Activated naive CD4-positive, alpha-beta T cell treated with anti-CD3 and anti-CD28 coated beads, Interleukin-2, amount 50 U/mL, for 72 hours (primary cell): ENCODE data around the gene ALG1. TPM values are rescaled to one million over a fixed set of nuclear protein-coding genes. Genes with fewer than 3 reads are reported as not detected.
"Not testable (repeated sequence)": the region's sequence is repeated elsewhere in the genome, so short reads cannot be mapped to it uniquely, and the experiment has no call there.

Experiments used
- ATAC-seq, 2 donors: fragments of 150-1000 bp; cut with Tn5 transposase; 2 replicates each; pipeline ENCODE4 v1.10.0; 2021; ENCODE audit warnings: mild to moderate bottlenecking in 2 of 2, moderate library complexity in 2 of 2
- DNase-seq, 2 donors: peaks; one replicate each; pipeline ENCODE4 v3.0.0; 2021 to 2022; ENCODE audit warnings: low spot score in 2 of 2
- H3K27ac Mint-ChIP-seq, 2 donors: one replicate each; pipeline ENCODE4 v1.8.0; 2022; ENCODE audit warnings: mild to moderate bottlenecking in 2 of 2, mixed read lengths in 2 of 2
- H3K36me3 Mint-ChIP-seq, 2 donors: one replicate each; pipeline ENCODE4 v1.8.0; 2022; ENCODE audit warnings: mixed read lengths in 2 of 2
- H3K9me3 Mint-ChIP-seq, 2 donors: one replicate each; pipeline ENCODE4 v1.8.0; 2022; ENCODE audit warnings: mixed read lengths in 2 of 2
- total RNA-seq, 2 donors: library from RNA; stranded (reverse); gene quantifications; one replicate each; pipeline ENCODE4 v1.2.3, GENCODE V29; 2022

The ALG1 gene
- total RNA-seq, 2 donors from 2014 or later, result 11.0 to 20.8 TPM

GRCh38 chr16:5040451-5040850 lies 31.2 kb upstream of the ALG1 start:
- Mint-ChIP-seq H3K9me3 (no peaks in the 10 kb centered on the region), H3K27ac (peak overlapping the region in 1 of 2 donors; percentile 60), H3K36me3 (no peaks in the 10 kb centered on the region)
- DNase-seq, result no peak
- ATAC-seq, result no peak

- ATAC-seq (no peak), DNase-seq (no peak)
- Mint-ChIP-seq H3K9me3 (no peaks in the 10 kb centered on the region), H3K27ac (peak overlapping the region in 1 of 2 donors; percentile 60), H3K36me3 (peaks cover 0 to 1% of the 10 kb centered on the region in 2 donors)
These were observed 30.0 kb upstream of the ALG1 start for GRCh38 chr16:5041600-5042133.

DNA sequence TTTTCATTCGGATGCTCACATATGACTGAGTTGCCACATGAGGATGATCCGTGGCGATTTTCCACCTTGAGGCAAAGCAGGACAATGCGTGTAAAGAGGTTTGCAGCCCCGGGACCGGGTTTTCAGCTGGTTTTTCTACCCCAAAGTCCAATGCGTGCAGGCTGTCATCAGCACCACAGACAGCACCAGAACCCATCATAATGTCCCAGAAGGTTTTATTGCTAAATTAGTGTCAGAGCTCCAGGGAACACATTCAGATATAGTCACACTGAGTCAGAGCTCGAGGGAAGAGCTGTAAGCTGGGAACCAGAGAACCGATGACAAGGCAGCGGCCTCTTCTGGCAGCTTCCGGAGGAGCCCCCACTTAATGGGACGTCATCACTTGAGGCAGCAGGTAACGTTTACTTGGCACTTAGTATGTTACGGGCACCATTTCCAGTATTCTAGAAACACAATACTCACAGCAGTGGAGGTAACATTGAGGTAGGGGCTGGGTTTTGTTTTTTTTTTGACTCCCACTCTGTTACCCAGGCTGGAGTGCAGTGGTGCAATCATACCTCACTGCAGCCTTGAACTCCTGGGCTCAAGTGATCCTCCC lies 29.0 kb upstream of the ALG1 start:
- H3K36me3 Mint-ChIP-seq, result peaks cover 0 to 4% of the 10 kb centered on the region in 2 donors
- ATAC-seq, result no peak
- no peaks in the 10 kb centered on the region for H3K9me3 Mint-ChIP-seq

GRCh38 chr16:5044011-5044540 lies 27.6 kb upstream of the ALG1 start:
- no peak for DNase-seq

More for the DNA sequence above, 29.0 kb upstream of the ALG1 start:
- H3K27ac Mint-ChIP-seq, result no peak overlapping the region
- no peak for DNase-seq

DNA sequence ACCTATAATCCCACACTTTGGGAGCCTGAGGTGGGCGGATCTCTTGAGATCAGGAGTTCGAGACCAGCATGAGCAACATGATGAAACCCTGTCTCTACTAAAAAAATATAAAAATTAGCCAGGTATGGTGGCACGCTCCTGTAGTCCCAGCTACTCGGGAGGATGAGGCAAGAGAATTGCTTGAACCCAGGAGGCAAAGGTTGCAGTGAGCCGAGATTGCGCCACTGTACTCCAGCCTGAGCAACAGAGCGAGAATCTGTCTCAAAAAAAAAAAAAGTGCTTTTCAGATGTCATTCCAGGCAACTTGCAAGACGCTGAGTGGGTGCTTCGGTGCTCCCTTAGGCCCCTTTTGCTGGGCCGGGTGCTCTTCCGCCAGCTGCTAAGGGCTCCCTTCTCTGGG lies 27.1 kb upstream of the ALG1 start:
- H3K27ac Mint-ChIP-seq, H3K36me3 Mint-ChIP-seq, ATAC-seq, DNase-seq, H3K9me3 Mint-ChIP-seq: not testable (repeated sequence)

More at GRCh38 chr16:5044011-5044540, 27.6 kb upstream of the ALG1 start:
- Mint-ChIP-seq H3K9me3 (no peaks in the 10 kb centered on the region), H3K36me3 (peaks cover 0 to 4% of the 10 kb centered on the region in 2 donors), H3K27ac (no peak overlapping the region)
- ATAC-seq, result no peak

GRCh38 chr16:5045499-5046115 lies 26.0 kb upstream of the ALG1 start:
- no peak for DNase-seq

DNA sequence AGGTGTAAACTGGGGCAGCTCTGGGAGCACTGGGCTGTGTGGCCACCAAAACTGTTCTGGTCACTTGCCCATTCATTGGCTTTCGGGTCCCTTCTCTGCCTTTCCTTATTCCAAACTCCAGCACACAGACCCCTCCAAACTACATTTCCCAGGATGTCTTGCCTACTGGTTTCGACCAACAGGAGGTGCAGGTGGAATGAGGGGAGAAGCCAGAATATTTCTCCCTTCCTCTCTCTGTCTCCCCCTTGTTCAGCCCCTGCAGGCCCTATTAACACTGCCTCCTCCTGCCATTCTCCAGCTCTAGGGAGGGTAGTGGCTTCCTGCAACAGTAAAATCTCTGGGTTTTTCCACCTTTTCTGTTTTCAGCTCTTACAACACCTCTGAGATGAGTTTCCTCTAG lies 24.7 kb upstream of the ALG1 start:
- Mint-ChIP-seq H3K9me3 (peaks cover 0 to 6% of the 10 kb centered on the region in 2 donors), H3K27ac (no peak overlapping the region), H3K36me3 (peaks cover 0 to 4% of the 10 kb centered on the region in 2 donors)
- DNase-seq (no peak), ATAC-seq (no peak)

More at GRCh38 chr16:5045499-5046115, 26.0 kb upstream of the ALG1 start:
- Mint-ChIP-seq H3K36me3 (peaks cover 0 to 4% of the 10 kb centered on the region in 2 donors), H3K9me3 (peaks cover 0 to 6% of the 10 kb centered on the region in 2 donors), H3K27ac (no peak overlapping the region)
- no peak for ATAC-seq

DNA sequence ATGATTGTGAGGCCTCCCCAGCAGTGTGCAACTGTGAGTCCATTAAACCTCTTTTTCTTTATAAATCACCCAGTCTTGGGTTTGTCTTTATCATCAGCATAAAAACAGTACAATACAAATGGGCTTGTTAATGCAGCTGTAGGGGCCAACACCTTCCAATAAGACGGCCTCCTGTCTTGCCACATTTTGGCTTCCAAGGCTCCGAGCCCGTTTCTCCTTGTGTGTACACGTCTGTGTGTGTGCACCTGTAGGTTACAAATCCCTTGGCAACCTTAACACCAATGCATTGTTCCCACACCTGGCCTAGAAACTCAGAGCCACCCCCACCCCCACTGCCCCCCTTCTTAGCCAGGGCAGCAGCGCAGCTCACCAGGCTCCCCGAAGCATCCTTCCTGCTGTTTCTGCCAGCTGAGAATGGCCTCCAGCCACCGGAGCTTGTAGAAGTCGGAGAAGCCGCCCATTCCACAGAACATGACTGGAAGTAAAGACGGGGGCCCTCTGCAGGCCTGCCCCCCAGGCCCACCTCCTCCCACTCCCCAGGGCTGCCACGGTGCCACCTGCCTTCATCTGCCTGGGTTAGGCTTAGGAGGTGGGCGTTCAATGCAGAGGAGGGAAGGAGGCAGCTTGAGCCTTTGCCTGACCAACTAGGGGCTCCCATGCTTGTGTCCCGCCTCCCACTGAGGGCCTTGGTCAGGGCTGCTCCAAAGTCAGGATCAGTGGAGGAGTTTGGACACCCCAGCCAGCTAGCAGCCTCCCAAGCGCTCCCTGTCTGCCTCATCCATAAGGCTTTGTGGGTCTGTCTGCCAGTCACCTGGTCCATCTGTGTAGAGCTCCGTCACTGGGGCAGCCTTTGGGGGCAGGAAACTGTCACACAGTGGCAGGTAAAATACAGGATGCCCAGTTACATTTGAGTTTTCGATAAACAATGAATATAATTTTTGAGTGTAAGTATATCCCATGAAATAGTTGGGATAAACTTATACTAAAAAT lies 16.5 kb upstream of the ALG1 start:
- no peak overlapping the region for H3K27ac Mint-ChIP-seq
- no peak for ATAC-seq
- DNase-seq, result no peak
- H3K36me3 Mint-ChIP-seq, result no peaks in the 10 kb centered on the region
- no peaks in the 10 kb centered on the region for H3K9me3 Mint-ChIP-seq

DNA sequence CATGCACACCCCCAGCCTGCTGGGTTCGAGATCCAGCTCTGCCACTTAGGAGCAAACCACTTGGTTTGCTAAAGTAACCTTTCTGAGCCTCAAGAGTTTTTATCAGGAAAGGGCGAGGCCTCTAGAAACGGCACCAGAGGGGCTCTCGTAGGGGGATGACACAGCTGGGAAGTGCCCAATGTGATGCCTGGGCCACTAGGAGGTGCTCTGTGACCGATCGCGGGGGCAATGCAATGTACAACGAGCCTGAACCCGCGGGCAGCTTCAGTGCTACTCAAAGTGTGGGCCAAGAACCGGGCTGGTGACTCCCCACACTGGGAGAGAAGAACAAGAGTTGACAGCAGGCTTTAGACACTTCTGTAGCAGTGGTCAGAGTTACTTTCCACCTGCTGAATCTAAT lies 15.3 kb upstream of the ALG1 start:
- Mint-ChIP-seq H3K36me3 (no peaks in the 10 kb centered on the region), H3K27ac (no peak overlapping the region), H3K9me3 (no peaks in the 10 kb centered on the region)
- peak in 1 of 2 donors; percentile 53 for DNase-seq
- peak; percentile 60 to 89 for ATAC-seq

DNA sequence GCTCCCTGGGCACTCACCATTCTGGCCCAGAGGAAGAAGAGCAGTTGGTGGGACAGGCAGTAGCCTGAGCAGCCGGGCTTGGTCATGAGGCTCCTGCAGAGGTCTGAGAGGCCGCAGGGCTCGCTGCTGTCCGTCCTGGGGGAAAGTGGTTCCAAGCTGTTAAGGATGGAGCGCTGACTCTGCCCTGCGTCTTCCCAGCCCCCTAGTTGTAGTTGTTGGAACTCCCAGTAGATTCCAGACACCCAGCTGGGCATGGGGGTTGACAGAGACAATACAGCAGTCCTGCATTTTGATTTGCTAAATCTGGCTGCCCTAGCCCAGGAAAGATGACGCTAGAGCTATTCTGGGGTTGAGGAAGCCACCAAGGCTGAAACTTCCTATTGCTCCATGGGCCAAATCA lies 13.2 kb upstream of the ALG1 start:
- ATAC-seq (no peak), DNase-seq (no peak)
- Mint-ChIP-seq H3K9me3 (no peaks in the 10 kb centered on the region), H3K36me3 (no peaks in the 10 kb centered on the region), H3K27ac (no peak overlapping the region)

- H3K36me3 Mint-ChIP-seq, result no peaks in the 10 kb centered on the region
These were observed 12.1 kb upstream of the ALG1 start for GRCh38 chr16:5059386-5060072.

DNA sequence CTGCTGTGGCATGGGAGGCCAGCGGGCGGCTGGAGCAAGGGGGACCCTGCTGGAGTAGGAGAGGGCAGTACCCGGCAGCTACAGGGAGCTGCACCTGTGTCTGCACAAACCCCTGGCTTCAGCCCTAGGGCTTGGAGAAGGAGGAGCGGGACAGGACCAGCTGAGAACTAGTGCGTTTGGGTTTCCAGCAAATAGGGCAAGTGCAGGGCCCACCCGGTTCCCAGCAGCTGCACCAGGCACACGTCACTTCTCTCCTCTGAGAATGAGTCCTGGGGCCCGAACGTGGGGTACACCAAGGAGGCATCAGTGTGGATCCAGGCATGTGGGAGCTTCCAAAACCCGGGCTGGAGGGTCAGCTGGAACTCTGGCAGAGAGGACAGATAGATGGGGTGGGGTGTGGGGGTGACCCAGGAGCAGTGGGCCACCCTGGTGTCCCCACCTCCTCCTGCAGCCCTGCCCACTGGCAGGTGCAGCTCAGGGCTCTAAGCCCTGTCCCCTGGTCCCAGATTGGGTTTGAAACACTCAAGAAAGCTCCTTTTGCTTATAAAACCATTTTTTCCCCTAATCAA lies 11.5 kb upstream of the ALG1 start:
- no peak overlapping the region for H3K27ac Mint-ChIP-seq
- ATAC-seq (no peak), DNase-seq (no peak)
- H3K9me3 Mint-ChIP-seq, result no peaks in the 10 kb centered on the region
- no peaks in the 10 kb centered on the region for H3K36me3 Mint-ChIP-seq

More at GRCh38 chr16:5059386-5060072, 12.1 kb upstream of the ALG1 start:
- Mint-ChIP-seq H3K27ac (no peak overlapping the region), H3K9me3 (no peaks in the 10 kb centered on the region)
- no peak for DNase-seq
- ATAC-seq, result no peak

- no peaks in the 10 kb centered on the region for H3K9me3 Mint-ChIP-seq
- no peak overlapping the region for H3K27ac Mint-ChIP-seq
- ATAC-seq, result no peak
- no peaks in the 10 kb centered on the region for H3K36me3 Mint-ChIP-seq
- DNase-seq, result no peak
These were observed 9.6 kb upstream of the ALG1 start for GRCh38 chr16:5062051-5062450.

DNA sequence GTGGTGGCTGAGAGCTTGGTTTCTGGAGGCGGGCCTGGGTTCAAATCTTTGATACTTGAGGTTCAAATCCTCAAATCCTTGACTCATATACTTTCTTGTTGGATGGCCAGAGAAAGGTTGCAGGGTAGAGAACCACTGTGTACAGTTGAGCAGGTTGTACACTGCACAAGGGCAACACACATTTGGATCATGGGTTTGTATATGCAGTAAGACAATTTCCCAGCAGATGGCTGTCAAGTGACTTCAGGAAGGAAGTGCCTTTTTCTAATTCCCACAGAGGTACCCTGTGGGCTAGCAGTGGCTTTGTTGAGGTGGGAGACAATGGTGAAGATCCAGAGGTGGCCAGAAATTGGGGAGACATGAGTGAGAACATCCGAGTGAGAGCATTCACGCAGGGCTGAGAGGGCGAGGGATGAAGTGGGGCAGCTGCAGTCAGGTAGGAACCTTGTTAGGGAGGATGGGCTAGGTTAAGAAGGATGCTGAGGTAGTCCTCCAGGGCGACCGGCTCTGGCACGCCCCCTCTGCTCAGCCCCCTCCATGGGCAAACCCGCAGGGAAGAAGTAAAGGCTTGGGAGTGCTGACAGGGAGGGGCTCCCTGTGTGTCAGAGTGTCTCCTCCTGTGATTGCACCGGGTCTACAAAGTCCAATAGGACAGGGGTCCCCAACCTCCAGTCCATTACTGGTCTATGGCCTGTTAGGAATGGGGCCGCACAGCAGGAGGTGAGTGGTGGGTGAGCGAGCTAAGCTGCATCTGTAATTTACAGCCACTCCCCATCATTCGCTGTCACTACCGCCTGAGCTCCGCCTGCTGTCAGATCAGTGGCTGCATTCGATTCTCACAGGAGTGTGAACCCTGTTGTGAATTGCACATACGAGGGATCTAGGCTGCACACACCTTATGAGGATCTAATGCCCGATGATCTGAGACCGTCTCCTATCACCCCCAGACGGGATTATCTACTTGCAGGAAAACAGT lies 8.6 kb upstream of the ALG1 start:
- DNase-seq (no peak), ATAC-seq (no peak)
- Mint-ChIP-seq H3K9me3 (no peaks in the 10 kb centered on the region), H3K36me3 (no peaks in the 10 kb centered on the region), H3K27ac (no peak overlapping the region)

DNA sequence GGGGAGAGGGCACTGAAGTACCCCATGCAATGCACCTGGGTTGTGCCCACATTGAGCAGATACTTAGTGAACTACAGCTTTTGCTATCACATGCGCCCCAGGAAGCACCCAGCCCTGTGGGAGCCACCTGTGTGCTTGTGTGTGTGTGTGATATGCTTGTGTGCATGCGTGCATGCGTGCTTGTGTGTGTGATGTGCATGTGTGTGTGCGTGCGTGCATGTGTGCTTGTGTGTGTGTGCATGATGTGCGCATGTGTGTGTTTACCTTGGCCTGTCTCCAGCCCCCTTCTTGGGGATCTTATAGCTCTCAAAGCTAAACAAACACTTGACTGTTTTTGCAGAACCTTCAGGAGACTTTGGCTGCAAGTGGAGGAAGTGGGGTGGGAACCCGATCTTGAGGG lies 6.7 kb upstream of the ALG1 start:
- DNase-seq, result no peak
- no peak overlapping the region for H3K27ac Mint-ChIP-seq
- no peak for ATAC-seq
- H3K9me3 Mint-ChIP-seq, result no peaks in the 10 kb centered on the region
- no peaks in the 10 kb centered on the region for H3K36me3 Mint-ChIP-seq
